Measurements from ENCODE around the gene ERCC1. TPM values are rescaled to one million over a fixed set of nuclear protein-coding genes. Genes with fewer than 3 reads are reported as not detected.
A peak's percentile ranks its signal among the peaks of the same experiment; 100 is the strongest.

ERCC1 gene
- total and polyA plus RNA-seq, 2 of the 13 experiments (the other 11 are each of a cell fraction or from before 2014, with no cell fraction given), result 40.0 to 66.4 TPM

GRCh38 chr19:45406226-45407090 lies 17.3 kb downstream of the ERCC1 start, which contains the start of gene POLR1G (continued):
- TF ChIP-seq ZNF383 (CRISPR knock-in tag; IDR thresholded peaks at IDR 0.05; ENCODE audit: borderline replicate concordance) (no peak), PRDM4 (CRISPR knock-in tag; IDR thresholded peaks at IDR 0.05; ENCODE audit: borderline replicate concordance) (no peak), NRL (CRISPR knock-in tag; IDR thresholded peaks at IDR 0.05; ENCODE audit: borderline replicate concordance) (no peak), ZNF839 (CRISPR knock-in tag; IDR thresholded peaks at IDR 0.05; ENCODE audit: borderline replicate concordance) (no peak), HNRNPL (IDR thresholded peaks at IDR 0.05; ENCODE audit: low read depth, low read length) (0 out of 2 replicates have a peak, but pooled peaks have one; percentile 51), NCOA5 (CRISPR knock-in tag; IDR thresholded peaks at IDR 0.05) (no peak), PHF21A (CRISPR knock-in tag; IDR thresholded peaks at IDR 0.05) (peak; percentile 39; the same call in 1 of the 2 replicates), KAT7 (CRISPR knock-in tag; IDR thresholded peaks at IDR 0.05; ENCODE audit: borderline replicate concordance) (no peak), JARID2 (CRISPR knock-in tag; IDR thresholded peaks at IDR 0.05; ENCODE audit: insufficient replicate concordance) (no peak), ATRX (CRISPR knock-in tag; IDR thresholded peaks at IDR 0.05; ENCODE audit: borderline replicate concordance) (no peak), KLF16 (CRISPR knock-in tag; IDR thresholded peaks at IDR 0.05) (peak in 1 of 2 experiments; percentile 41; a peak in 2 of 4 replicates), MXD1 (CRISPR knock-in tag; IDR thresholded peaks at IDR 0.05) (peak; percentile 98; the same call in 1 of the 2 replicates), ZNF704 (CRISPR knock-in tag; IDR thresholded peaks at IDR 0.05; ENCODE audit: borderline replicate concordance) (no peak), ATAD3A (CRISPR knock-in tag; IDR thresholded peaks at IDR 0.05) (no peak), ZNF34 (CRISPR knock-in tag; IDR thresholded peaks at IDR 0.05; ENCODE audit: borderline replicate concordance) (0 out of 2 replicates have a peak, but pooled peaks have one; percentile 68), TMF1 (CRISPR knock-in tag; IDR thresholded peaks at IDR 0.05; ENCODE audit: low read depth) (no peak), ZNF570 (CRISPR knock-in tag; IDR thresholded peaks at IDR 0.05; ENCODE audit: borderline replicate concordance) (peak; percentile 41; the same call in 1 of the 2 replicates)
- TF ChIP-seq, protein P1, sequence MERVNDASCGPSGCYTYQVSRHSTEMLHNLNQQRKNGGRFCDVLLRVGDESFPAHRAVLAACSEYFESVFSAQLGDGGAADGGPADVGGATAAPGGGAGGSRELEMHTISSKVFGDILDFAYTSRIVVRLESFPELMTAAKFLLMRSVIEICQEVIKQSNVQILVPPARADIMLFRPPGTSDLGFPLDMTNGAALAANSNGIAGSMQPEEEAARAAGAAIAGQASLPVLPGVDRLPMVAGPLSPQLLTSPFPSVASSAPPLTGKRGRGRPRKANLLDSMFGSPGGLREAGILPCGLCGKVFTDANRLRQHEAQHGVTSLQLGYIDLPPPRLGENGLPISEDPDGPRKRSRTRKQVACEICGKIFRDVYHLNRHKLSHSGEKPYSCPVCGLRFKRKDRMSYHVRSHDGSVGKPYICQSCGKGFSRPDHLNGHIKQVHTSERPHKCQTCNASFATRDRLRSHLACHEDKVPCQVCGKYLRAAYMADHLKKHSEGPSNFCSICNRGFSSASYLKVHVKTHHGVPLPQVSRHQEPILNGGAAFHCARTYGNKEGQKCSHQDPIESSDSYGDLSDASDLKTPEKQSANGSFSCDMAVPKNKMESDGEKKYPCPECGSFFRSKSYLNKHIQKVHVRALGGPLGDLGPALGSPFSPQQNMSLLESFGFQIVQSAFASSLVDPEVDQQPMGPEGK (CRISPR knock-in tag; IDR thresholded peaks at IDR 0.05), result peak; percentile 28; the same call in 1 of the 2 replicates
- TF ChIP-seq, protein P2, sequence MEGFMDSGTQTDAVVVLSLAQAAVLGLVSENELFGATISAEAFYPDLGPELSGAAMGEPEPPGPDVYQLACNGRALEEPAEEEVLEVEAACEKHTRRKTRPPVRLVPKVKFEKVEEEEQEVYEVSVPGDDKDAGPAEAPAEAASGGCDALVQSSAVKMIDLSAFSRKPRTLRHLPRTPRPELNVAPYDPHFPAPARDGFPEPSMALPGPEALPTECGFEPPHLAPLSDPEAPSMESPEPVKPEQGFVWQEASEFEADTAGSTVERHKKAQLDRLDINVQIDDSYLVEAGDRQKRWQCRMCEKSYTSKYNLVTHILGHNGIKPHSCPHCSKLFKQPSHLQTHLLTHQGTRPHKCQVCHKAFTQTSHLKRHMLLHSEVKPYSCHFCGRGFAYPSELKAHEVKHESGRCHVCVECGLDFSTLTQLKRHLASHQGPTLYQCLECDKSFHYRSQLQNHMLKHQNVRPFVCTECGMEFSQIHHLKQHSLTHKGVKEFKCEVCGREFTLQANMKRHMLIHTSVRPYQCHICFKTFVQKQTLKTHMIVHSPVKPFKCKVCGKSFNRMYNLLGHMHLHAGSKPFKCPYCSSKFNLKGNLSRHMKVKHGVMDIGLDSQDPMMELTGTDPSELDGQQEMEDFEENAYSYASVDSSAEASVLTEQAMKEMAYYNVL (CRISPR knock-in tag; IDR thresholded peaks at IDR 0.05; ENCODE audit: borderline replicate concordance), result 0 out of 2 replicates have a peak, but pooled peaks have one; percentile 41
